22Rv1 (cell line): Measurements from ENCODE around the gene SLC30A10.

Experiments used
- ZFX ChIP-seq: fragments of 450-650 bp; IDR thresholded peaks from 2 replicates; pipeline ENCODE4 v1.6.1; 2017; ENCODE audit warnings: antibody characterized with exemption, borderline replicate concordance
- TF ChIP-seq, protein P1 (sequence below): fragments of 450-650 bp; IDR thresholded peaks from 2 replicates; pipeline ENCODE4 v1.5.1; 2017; ENCODE audit warnings: mild to moderate bottlenecking

DNA sequence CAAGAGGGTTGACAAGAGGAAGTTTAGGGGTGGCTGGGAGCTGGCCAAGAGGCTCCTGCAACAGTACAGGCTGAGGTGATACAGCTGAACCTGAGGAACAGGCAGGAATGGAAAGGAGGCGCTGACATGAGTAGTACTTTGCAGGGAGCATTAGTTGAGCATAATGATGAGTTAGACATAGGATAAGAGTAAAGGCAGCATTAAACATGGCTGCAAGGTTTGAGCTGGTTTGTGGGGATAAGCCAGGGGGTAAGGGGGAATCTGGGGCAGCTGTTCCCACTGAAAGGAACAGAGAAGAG, 20.6 kb downstream of the SLC30A10 start:
- TF ChIP-seq, protein P1, sequence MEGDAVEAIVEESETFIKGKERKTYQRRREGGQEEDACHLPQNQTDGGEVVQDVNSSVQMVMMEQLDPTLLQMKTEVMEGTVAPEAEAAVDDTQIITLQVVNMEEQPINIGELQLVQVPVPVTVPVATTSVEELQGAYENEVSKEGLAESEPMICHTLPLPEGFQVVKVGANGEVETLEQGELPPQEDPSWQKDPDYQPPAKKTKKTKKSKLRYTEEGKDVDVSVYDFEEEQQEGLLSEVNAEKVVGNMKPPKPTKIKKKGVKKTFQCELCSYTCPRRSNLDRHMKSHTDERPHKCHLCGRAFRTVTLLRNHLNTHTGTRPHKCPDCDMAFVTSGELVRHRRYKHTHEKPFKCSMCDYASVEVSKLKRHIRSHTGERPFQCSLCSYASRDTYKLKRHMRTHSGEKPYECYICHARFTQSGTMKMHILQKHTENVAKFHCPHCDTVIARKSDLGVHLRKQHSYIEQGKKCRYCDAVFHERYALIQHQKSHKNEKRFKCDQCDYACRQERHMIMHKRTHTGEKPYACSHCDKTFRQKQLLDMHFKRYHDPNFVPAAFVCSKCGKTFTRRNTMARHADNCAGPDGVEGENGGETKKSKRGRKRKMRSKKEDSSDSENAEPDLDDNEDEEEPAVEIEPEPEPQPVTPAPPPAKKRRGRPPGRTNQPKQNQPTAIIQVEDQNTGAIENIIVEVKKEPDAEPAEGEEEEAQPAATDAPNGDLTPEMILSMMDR: no peak
- TF ChIP-seq ZFX: no peak
